ENCODE data around the gene UBAC1. TPM values are rescaled to one million over a fixed set of nuclear protein-coding genes. Genes with fewer than 3 reads are reported as not detected.

UBAC1 gene
- total and polyA plus RNA-seq, 10 of the 15 experiments (the other 5 are each of a cell fraction or from before 2014, with no cell fraction given) = 16.7 to 54.6 (median 38.5) TPM

DNA sequence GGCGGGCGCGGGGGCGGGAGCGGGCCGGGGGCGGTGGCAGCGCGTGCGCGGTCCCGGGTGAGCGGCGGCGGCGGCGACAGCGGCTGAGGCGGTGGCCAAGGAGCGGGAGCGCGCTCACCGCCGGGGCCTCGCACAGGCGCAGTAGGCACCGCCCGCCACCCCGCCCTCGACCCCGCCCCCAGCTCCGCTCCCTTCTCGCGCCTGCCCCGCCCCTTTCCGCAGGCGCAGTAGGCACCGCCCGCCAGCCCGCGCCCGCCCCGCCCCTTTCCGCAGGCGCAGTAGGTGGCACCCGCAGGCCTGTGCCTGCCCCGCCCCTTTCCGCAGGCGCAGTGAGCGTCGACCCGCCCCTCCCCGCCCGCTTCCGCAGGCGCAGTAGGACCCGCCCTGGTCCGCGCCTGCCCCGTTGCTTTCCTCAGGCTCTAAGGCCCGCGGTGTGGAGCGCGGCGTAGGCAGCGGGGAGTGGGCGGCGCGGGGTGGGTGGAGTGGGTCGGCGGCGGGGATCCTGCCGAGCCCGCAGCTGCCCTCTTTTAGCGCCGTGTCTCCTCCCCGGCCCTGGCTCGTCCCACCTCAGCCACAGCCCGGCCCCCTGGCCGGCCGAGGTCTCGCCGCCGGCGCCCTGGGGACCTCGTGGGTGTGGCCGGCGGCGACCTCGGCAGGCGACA, 53.6 kb downstream of the UBAC1 start, which contains the start of gene CAMSAP1 (continued):
- no peak for TF ChIP-seq MLLT1 (IDR thresholded peaks at IDR 0.05)
- no peak for TF ChIP-seq CEBPB (IDR thresholded peaks at IDR 0.05; ENCODE audit: borderline replicate concordance in 1 of 2, low read depth in 2 of 2, low read length in 2 of 2)
- TF ChIP-seq, protein P1, sequence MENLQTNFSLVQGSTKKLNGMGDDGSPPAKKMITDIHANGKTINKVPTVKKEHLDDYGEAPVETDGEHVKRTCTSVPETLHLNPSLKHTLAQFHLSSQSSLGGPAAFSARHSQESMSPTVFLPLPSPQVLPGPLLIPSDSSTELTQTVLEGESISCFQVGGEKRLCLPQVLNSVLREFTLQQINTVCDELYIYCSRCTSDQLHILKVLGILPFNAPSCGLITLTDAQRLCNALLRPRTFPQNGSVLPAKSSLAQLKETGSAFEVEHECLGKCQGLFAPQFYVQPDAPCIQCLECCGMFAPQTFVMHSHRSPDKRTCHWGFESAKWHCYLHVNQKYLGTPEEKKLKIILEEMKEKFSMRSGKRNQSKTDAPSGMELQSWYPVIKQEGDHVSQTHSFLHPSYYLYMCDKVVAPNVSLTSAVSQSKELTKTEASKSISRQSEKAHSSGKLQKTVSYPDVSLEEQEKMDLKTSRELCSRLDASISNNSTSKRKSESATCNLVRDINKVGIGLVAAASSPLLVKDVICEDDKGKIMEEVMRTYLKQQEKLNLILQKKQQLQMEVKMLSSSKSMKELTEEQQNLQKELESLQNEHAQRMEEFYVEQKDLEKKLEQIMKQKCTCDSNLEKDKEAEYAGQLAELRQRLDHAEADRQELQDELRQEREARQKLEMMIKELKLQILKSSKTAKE (IDR thresholded peaks at IDR 0.05; ENCODE audit: low read depth, poor library complexity, severe bottlenecking) = no peak
- peak; percentile 65 for TF ChIP-seq IKZF1 (conservative IDR thresholded peaks at IDR 0.05)
- TF ChIP-seq BCL11A (IDR thresholded peaks at IDR 0.05; ENCODE audit: low read depth, low read length) = no peak
- TF ChIP-seq SPI1 (IDR thresholded peaks at IDR 0.05; ENCODE audit: borderline replicate concordance, insufficient read depth, low read depth, low read length) = no peak; the same call in 1 of the 2 replicates
- TF ChIP-seq SIN3A (IDR thresholded peaks at IDR 0.05; ENCODE audit: low read depth, low read length) = no peak
- TF ChIP-seq PKNOX1 (IDR thresholded peaks at IDR 0.05) = no peak
- no peak for TF ChIP-seq POLR2AphosphoS2 (IDR thresholded peaks at IDR 0.05; ENCODE audit: low read depth, low read length)
- TF ChIP-seq ZNF24 (IDR thresholded peaks at IDR 0.05) = no peak
- TF ChIP-seq, protein P2, sequence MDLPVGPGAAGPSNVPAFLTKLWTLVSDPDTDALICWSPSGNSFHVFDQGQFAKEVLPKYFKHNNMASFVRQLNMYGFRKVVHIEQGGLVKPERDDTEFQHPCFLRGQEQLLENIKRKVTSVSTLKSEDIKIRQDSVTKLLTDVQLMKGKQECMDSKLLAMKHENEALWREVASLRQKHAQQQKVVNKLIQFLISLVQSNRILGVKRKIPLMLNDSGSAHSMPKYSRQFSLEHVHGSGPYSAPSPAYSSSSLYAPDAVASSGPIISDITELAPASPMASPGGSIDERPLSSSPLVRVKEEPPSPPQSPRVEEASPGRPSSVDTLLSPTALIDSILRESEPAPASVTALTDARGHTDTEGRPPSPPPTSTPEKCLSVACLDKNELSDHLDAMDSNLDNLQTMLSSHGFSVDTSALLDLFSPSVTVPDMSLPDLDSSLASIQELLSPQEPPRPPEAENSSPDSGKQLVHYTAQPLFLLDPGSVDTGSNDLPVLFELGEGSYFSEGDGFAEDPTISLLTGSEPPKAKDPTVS (IDR thresholded peaks at IDR 0.05; ENCODE audit: low read depth, low read length) = no peak
- TF ChIP-seq, protein P3, sequence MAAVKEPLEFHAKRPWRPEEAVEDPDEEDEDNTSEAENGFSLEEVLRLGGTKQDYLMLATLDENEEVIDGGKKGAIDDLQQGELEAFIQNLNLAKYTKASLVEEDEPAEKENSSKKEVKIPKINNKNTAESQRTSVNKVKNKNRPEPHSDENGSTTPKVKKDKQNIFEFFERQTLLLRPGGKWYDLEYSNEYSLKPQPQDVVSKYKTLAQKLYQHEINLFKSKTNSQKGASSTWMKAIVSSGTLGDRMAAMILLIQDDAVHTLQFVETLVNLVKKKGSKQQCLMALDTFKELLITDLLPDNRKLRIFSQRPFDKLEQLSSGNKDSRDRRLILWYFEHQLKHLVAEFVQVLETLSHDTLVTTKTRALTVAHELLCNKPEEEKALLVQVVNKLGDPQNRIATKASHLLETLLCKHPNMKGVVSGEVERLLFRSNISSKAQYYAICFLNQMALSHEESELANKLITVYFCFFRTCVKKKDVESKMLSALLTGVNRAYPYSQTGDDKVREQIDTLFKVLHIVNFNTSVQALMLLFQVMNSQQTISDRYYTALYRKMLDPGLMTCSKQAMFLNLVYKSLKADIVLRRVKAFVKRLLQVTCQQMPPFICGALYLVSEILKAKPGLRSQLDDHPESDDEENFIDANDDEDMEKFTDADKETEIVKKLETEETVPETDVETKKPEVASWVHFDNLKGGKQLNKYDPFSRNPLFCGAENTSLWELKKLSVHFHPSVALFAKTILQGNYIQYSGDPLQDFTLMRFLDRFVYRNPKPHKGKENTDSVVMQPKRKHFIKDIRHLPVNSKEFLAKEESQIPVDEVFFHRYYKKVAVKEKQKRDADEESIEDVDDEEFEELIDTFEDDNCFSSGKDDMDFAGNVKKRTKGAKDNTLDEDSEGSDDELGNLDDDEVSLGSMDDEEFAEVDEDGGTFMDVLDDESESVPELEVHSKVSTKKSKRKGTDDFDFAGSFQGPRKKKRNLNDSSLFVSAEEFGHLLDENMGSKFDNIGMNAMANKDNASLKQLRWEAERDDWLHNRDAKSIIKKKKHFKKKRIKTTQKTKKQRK (IDR thresholded peaks at IDR 0.05; ENCODE audit: low read depth, low read length) = no peak
- peak; percentile 48; the same call in 1 of the 2 replicates for TF ChIP-seq RB1 (IDR thresholded peaks at IDR 0.05; ENCODE audit: borderline replicate concordance)
- peak; percentile 67; the same call in 1 of the 2 replicates for TF ChIP-seq NR2F1 (conservative IDR thresholded peaks at IDR 0.05)
- TF ChIP-seq, protein P4, sequence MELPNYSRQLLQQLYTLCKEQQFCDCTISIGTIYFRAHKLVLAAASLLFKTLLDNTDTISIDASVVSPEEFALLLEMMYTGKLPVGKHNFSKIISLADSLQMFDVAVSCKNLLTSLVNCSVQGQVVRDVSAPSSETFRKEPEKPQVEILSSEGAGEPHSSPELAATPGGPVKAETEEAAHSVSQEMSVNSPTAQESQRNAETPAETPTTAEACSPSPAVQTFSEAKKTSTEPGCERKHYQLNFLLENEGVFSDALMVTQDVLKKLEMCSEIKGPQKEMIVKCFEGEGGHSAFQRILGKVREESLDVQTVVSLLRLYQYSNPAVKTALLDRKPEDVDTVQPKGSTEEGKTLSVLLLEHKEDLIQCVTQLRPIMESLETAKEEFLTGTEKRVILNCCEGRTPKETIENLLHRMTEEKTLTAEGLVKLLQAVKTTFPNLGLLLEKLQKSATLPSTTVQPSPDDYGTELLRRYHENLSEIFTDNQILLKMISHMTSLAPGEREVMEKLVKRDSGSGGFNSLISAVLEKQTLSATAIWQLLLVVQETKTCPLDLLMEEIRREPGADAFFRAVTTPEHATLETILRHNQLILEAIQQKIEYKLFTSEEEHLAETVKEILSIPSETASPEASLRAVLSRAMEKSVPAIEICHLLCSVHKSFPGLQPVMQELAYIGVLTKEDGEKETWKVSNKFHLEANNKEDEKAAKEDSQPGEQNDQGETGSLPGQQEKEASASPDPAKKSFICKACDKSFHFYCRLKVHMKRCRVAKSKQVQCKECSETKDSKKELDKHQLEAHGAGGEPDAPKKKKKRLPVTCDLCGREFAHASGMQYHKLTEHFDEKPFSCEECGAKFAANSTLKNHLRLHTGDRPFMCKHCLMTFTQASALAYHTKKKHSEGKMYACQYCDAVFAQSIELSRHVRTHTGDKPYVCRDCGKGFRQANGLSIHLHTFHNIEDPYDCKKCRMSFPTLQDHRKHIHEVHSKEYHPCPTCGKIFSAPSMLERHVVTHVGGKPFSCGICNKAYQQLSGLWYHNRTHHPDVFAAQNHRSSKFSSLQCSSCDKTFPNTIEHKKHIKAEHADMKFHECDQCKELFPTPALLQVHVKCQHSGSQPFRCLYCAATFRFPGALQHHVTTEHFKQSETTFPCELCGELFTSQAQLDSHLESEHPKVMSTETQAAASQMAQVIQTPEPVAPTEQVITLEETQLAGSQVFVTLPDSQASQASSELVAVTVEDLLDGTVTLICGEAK (IDR thresholded peaks at IDR 0.05; ENCODE audit: borderline replicate concordance) = no peak
